HepG2 (cell line): Measurements from ENCODE around the gene ACYP2. TPM values are rescaled to one million over a fixed set of nuclear protein-coding genes. Genes with fewer than 3 reads are reported as not detected.

ENCODE experiments used
- EP300 ChIP-seq, 3 experiments: sonication (generic) in 1 of 3; formaldehyde crosslinking in 1 of 3; IDR thresholded peaks; 2 replicates each; pipeline versions ENCODE4 v1.5.1 to v1.6.1; 2011 to 2020; ENCODE audit warnings: low read depth in 2 of 3, low read length in 2 of 3, borderline replicate concordance in 1 of 3, improper control_type of control experiment in 1 of 3, mild to moderate bottlenecking in 1 of 3, missing genetic modification reagents in 1 of 3, moderate library complexity in 1 of 3
- ERF ChIP-seq: IDR thresholded peaks from 2 replicates; pipeline ENCODE4 v1.6.1; 2018; ENCODE audit warnings: missing biosample characterization, missing genetic modification reagents
- FOXP1 ChIP-seq, 2 experiments: fragments of 450-650 bp in 1 of 2; IDR thresholded peaks; 2 replicates each; pipeline ENCODE4 v1.6.1; 2017 to 2018; ENCODE audit warnings: antibody characterized with exemption in 1 of 2
- MIER3 ChIP-seq: IDR thresholded peaks from 2 replicates; pipeline ENCODE4 v1.6.1; 2016; ENCODE audit warnings: missing compliant biosample characterization, borderline replicate concordance
- NCOR1 ChIP-seq: fragments of 200-600 bp; sonication (generic); IDR thresholded peaks from 2 replicates; pipeline ENCODE4 v1.7.0; 2017; ENCODE audit warnings: antibody characterized with exemption, low read length, borderline replicate concordance
- REPIN1 ChIP-seq: sonication (generic); formaldehyde crosslinking; IDR thresholded peaks from 2 replicates; pipeline ENCODE4 v1.8.0; 2022; ENCODE audit warnings: missing genetic modification reagents, low read depth, mild to moderate bottlenecking, borderline replicate concordance
- RORA ChIP-seq: sonication (generic); formaldehyde crosslinking; IDR thresholded peaks from 2 replicates; pipeline ENCODE4 v1.5.0; 2020; ENCODE audit warnings: mild to moderate bottlenecking, missing genetic modification reagents, moderate library complexity
- SRY ChIP-seq: sonication (generic); formaldehyde crosslinking; IDR thresholded peaks from 2 replicates; pipeline ENCODE4 v1.8.0; 2022; ENCODE audit warnings: mild to moderate bottlenecking, missing genetic modification reagents
- YEATS2 ChIP-seq: sonication (generic); formaldehyde crosslinking; IDR thresholded peaks from 2 replicates; pipeline ENCODE4 v1.4.0; 2020; ENCODE audit warnings: missing genetic modification reagents, borderline replicate concordance
- ZNF317 ChIP-seq: sonication (generic); formaldehyde crosslinking; IDR thresholded peaks from 2 replicates; pipeline ENCODE4 v1.5.0; 2020; ENCODE audit warnings: mild to moderate bottlenecking, missing genetic modification reagents
- ZNF572 ChIP-seq: sonication (generic); formaldehyde crosslinking; IDR thresholded peaks from 2 replicates; pipeline ENCODE4 v1.5.1; 2020; ENCODE audit warnings: mild to moderate bottlenecking, missing genetic modification reagents
- polyA plus RNA-seq, 8 experiments: library from polyadenylated mRNA; depleted of rRNA in 3 of 8; stranded (reverse) in 7 of 8; unstranded in 1 of 8; fragments of >200 nt; fragmentation: Illumina TruSeq in 4 of 8; extraction: Trizol in 4 of 8; gene quantifications; 2 replicates each; pipeline versions ENCODE4 v1.2.1 to v1.2.3, GENCODE V29; 2011 to 2016; ENCODE audit warnings: low read depth in 4 of 8, missing spikeins in 1 of 8, mixed read lengths in 1 of 8; ENCODE audit not compliant: insufficient read depth in 1 of 8
- total RNA-seq, 5 experiments: library from RNA; depleted of rRNA; stranded (reverse); fragments of >200 nt; fragmentation: Illumina TruSeq; extraction: Trizol; gene quantifications; 2 replicates each; pipeline ENCODE4 v1.2.3, GENCODE V29; 2016; ENCODE audit warnings: low read depth in 1 of 5
- TF ChIP-seq, protein P1 (sequence below): sonication (generic); formaldehyde crosslinking; IDR thresholded peaks from 2 replicates; pipeline ENCODE4 v1.4.0; 2020; ENCODE audit warnings: missing genetic modification reagents, mild to moderate bottlenecking, borderline replicate concordance
- TF ChIP-seq, protein P2 (sequence below): sonication (generic); formaldehyde crosslinking; IDR thresholded peaks from 2 replicates; pipeline ENCODE4 v1.4.0; 2020; ENCODE audit warnings: missing genetic modification reagents, borderline replicate concordance
- TF ChIP-seq, protein P3 (sequence below): sonication (generic); formaldehyde crosslinking; conservative IDR thresholded peaks from 2 replicates; pipeline ENCODE4 v1.8.0; 2022; ENCODE audit warnings: low read depth, missing genetic modification reagents
- TF ChIP-seq, protein P4 (sequence below): sonication (generic); formaldehyde crosslinking; conservative IDR thresholded peaks from 2 replicates; pipeline ENCODE4 v1.5.0; 2020; ENCODE audit warnings: missing genetic modification reagents

Gene ACYP2
- total and polyA plus RNA-seq, 2 of the 13 experiments (the other 11 are each of a cell fraction or from before 2014, with no cell fraction given) = 12.3 to 12.7 TPM

DNA sequence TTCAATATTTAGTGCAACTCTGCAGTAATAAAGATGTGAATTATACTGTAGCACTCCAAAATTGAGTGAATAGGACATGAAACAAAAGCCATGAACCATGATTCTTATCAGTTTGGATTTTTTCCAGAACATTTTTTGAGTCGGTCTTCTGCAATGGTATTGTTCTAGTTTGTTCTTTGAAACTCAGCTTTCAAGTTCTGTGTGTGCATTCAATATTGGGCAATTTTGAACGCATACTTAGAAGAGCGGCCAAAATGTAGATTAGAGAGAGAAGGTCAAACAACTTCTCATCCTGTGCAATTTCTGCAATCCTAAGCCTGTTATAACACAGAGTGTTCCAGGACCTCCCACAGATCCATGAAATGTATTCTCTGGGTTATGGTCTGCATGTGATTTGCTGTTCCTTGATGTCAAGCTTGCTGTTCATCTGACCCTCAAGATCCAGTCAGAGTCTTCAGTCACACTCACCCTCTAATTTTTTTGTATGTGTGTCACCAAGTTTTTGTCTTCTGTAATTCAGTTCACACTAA lies 92.3 kb downstream of the ACYP2 start (continued):
- TF ChIP-seq NCOR1 (peak; percentile 96; the same call in 1 of the 2 replicates), FOXP1 (IDR thresholded peaks at IDR 0.05) (no peak; the same call in 1 of the 2 replicates), FOXP1 (CRISPR knock-in tag; IDR thresholded peaks at IDR 0.05) (peak; percentile 85; the same call in 1 of the 2 replicates), SRY (no peak), ZNF572 (CRISPR knock-in tag) (no peak), YEATS2 (CRISPR knock-in tag) (peak; percentile 30; the same call in 1 of the 2 replicates), EP300 (IDR thresholded peaks at IDR 0.05; ENCODE audit: low read depth in 2 of 2, low read length in 2 of 2) (peak; percentile 96 to 100), EP300 (CRISPR knock-in tag; IDR thresholded peaks at IDR 0.05; ENCODE audit: borderline replicate concordance) (peak; percentile 99), ERF (CRISPR knock-in tag) (peak; percentile 30; the same call in 1 of the 2 replicates), MIER3 (CRISPR knock-in tag) (peak; percentile 84; the same call in 1 of the 2 replicates), REPIN1 (CRISPR knock-in tag) (peak; percentile 57; the same call in 1 of the 2 replicates), ZNF317 (CRISPR knock-in tag) (0 out of 2 replicates have a peak, but pooled peaks have one; percentile 49), RORA (CRISPR knock-in tag) (no peak)
- TF ChIP-seq, protein P1, sequence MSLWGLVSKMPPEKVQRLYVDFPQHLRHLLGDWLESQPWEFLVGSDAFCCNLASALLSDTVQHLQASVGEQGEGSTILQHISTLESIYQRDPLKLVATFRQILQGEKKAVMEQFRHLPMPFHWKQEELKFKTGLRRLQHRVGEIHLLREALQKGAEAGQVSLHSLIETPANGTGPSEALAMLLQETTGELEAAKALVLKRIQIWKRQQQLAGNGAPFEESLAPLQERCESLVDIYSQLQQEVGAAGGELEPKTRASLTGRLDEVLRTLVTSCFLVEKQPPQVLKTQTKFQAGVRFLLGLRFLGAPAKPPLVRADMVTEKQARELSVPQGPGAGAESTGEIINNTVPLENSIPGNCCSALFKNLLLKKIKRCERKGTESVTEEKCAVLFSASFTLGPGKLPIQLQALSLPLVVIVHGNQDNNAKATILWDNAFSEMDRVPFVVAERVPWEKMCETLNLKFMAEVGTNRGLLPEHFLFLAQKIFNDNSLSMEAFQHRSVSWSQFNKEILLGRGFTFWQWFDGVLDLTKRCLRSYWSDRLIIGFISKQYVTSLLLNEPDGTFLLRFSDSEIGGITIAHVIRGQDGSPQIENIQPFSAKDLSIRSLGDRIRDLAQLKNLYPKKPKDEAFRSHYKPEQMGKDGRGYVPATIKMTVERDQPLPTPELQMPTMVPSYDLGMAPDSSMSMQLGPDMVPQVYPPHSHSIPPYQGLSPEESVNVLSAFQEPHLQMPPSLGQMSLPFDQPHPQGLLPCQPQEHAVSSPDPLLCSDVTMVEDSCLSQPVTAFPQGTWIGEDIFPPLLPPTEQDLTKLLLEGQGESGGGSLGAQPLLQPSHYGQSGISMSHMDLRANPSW = no peak
- TF ChIP-seq, protein P2, sequence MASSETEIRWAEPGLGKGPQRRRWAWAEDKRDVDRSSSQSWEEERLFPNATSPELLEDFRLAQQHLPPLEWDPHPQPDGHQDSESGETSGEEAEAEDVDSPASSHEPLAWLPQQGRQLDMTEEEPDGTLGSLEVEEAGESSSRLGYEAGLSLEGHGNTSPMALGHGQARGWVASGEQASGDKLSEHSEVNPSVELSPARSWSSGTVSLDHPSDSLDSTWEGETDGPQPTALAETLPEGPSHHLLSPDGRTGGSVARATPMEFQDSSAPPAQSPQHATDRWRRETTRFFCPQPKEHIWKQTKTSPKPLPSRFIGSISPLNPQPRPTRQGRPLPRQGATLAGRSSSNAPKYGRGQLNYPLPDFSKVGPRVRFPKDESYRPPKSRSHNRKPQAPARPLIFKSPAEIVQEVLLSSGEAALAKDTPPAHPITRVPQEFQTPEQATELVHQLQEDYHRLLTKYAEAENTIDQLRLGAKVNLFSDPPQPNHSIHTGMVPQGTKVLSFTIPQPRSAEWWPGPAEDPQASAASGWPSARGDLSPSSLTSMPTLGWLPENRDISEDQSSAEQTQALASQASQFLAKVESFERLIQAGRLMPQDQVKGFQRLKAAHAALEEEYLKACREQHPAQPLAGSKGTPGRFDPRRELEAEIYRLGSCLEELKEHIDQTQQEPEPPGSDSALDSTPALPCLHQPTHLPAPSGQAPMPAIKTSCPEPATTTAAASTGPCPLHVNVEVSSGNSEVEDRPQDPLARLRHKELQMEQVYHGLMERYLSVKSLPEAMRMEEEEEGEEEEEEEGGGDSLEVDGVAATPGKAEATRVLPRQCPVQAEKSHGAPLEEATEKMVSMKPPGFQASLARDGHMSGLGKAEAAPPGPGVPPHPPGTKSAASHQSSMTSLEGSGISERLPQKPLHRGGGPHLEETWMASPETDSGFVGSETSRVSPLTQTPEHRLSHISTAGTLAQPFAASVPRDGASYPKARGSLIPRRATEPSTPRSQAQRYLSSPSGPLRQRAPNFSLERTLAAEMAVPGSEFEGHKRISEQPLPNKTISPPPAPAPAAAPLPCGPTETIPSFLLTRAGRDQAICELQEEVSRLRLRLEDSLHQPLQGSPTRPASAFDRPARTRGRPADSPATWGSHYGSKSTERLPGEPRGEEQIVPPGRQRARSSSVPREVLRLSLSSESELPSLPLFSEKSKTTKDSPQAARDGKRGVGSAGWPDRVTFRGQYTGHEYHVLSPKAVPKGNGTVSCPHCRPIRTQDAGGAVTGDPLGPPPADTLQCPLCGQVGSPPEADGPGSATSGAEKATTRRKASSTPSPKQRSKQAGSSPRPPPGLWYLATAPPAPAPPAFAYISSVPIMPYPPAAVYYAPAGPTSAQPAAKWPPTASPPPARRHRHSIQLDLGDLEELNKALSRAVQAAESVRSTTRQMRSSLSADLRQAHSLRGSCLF (CRISPR knock-in tag) = no peak
- TF ChIP-seq, protein P3, sequence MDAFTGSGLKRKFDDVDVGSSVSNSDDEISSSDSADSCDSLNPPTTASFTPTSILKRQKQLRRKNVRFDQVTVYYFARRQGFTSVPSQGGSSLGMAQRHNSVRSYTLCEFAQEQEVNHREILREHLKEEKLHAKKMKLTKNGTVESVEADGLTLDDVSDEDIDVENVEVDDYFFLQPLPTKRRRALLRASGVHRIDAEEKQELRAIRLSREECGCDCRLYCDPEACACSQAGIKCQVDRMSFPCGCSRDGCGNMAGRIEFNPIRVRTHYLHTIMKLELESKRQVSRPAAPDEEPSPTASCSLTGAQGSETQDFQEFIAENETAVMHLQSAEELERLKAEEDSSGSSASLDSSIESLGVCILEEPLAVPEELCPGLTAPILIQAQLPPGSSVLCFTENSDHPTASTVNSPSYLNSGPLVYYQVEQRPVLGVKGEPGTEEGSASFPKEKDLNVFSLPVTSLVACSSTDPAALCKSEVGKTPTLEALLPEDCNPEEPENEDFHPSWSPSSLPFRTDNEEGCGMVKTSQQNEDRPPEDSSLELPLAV = no peak
- TF ChIP-seq, protein P4, sequence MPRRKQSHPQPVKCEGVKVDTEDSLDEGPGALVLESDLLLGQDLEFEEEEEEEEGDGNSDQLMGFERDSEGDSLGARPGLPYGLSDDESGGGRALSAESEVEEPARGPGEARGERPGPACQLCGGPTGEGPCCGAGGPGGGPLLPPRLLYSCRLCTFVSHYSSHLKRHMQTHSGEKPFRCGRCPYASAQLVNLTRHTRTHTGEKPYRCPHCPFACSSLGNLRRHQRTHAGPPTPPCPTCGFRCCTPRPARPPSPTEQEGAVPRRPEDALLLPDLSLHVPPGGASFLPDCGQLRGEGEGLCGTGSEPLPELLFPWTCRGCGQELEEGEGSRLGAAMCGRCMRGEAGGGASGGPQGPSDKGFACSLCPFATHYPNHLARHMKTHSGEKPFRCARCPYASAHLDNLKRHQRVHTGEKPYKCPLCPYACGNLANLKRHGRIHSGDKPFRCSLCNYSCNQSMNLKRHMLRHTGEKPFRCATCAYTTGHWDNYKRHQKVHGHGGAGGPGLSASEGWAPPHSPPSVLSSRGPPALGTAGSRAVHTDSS (CRISPR knock-in tag) = no peak
